GM20431 (cell line): ENCODE results near the gene STH.

Experiments used
- in situ Hi-C: fragments of 300-500 bp; cut with MseI, MboI; formaldehyde crosslinking; loops from one replicate; pipeline ENCODE4 v1.15.0; 2020; ENCODE audit warnings: low sequenced_read_pairs; ENCODE audit not compliant: unreplicated experiment

STH gene

DNA sequence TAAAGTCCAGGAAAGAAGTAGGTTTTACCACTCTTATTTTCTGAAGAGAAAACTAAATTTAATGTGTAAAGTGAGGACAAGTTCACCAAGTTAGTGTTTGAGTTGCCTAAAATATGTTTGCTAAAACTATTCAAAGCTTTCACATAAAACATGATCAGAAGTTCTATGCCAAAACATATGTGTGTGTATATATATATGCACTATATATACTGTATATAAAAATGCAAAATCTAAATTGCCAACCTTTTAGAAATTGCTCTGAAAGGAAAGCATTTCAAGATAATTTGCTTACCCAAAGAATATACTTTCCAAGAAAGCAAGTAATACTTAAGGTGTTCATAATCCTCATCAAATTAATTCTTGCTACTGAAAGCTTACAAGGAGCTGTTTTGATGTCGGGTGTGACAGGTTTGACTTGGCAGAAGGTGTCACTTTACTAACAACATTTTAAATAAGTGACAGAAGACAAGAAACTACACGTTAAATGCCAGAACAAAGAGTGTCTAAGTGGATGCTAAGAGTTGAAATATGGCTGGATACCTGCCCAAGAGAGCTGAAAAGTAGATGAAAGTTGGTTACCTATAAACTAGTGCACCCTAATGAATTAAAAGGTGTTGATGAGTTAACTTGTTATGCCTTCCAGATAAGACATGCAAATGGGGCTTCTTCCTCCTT is 32.3 kb upstream of the STH start:
- in situ Hi-C loops = no loop called here

DNA sequence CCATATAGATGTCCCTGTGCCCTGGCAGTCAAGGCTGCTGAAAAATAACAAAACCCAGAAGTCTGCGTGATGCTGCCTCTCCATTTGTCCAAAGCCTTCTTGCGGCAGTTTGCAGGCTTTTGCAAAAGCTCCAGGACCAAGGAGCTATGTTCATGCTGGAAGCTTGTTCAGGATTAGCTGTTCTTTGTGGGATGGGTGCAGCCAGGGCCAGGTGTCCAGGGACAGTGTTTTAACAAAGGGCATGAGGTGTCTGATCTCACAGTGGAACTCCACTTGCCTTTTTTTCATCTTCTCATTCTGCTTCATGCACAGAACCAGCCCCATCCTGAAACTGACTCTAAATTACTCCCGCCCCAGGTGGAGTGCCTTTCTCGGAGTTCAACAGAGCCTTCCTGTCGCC is 31.7 kb upstream of the STH start:
- in situ Hi-C loops = no loop called here

GRCh38 chr17:45968732-45969131 is 30.3 kb upstream of the STH start:
- in situ Hi-C loops = no loop called here

GRCh38 chr17:45969726-45970125 is 29.3 kb upstream of the STH start:
- in situ Hi-C loops = no loop called here

GRCh38 chr17:45970659-45971058 is 28.4 kb upstream of the STH start:
- in situ Hi-C loops = no loop called here

DNA sequence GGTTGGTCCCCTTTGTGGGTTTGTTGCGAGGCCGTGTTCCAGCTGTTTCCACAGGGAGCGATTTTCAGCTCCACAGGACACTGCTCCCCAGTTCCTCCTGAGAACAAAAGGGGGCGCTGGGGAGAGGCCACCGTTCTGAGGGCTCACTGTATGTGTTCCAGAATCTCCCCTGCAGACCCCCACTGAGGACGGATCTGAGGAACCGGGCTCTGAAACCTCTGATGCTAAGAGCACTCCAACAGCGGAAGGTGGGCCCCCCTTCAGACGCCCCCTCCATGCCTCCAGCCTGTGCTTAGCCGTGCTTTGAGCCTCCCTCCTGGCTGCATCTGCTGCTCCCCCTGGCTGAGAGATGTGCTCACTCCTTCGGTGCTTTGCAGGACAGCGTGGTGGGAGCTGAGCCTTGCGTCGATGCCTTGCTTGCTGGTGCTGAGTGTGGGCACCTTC is 27.3 kb upstream of the STH start:
- in situ Hi-C loops = no loop called here

DNA sequence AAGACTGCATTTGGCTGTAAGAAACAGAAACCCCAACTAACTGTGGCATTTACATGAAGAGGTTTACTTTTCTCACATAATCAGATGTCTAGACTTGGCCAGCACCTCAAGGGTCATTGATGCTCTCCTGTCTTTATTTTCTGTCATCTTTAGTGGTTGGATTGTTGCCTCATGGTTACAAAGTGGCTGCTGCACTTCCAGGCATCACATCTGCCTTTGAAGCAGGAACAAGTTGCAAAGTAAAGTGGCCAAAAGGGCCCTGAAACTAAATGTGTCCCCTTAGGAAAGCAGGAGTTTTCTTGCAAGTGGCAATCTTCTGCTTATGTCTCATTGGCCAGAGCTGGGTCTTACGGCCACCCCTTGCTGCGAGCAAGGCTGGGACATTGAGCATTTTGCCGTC is 26.5 kb upstream of the STH start:
- in situ Hi-C loops = no loop called here

DNA sequence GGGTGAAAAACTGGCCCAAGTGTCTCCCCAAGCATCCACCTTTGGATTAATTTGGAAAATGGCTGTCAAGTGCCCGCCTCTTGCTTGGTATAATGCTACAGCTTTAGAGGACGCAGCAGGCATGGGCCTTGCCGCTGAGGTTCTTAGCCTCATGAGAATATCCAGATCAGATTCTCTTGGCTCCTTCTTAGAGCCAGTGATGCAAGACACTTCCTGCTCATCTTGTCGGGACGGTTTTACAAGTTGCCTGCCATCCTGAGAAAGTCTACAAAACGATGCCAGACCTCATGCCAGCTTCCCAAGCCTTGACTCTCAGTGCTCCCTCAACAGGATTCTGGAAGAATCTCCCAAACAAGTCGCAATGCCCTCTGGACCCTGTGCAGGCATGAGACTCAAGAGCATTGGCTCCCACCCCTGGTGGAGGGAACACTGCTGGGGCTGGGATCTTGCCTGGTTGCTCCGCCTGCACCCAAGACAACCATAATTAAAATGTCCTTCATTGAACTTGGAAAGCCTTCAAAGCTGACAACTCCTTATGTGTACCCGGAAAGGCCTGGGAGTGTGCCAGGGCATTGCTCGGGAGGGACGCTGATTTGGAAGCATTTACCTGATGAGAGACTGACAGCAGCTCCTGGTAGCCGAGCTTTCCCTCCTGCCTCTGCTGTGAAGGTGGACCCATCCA is 25.8 kb upstream of the STH start:
- in situ Hi-C loops = no loop called here

- in situ Hi-C loops = no loop called here
Measured at GRCh38 chr17:45973946-45974859, 24.8 kb upstream of the STH start.

DNA sequence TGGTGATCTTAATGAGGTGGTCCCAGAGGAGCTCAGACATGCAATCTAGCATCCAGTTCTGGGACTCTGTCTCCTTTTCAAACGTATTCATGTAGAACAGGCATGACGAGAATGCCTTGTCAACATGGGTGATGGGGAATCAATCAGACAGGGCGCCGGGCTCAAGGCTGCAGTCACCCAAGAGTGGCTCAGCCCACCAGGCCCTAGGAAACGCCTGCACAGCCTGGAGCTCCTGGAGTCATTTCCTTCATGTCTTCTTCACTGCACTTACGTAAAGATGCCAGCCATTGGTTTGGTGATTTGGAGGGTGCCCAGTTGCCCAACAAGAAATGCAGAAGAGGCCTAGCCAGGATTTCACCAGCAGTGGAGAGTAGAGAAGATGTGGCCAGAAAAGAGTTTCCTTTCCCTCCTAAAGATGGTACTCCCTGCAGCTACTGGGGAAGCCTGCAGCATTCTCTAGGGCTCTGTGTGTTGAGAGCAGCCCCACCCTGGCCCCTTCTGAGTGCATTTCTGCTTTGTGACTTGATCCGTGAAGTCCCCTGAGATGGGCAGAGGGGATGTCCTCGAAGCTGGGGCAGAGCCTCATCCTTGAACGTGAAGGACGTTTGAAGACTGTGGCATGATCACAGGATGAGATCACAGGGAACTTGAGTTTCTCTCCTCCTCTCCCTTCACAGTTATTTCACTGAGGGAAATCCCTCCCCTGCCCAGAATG is 24.0 kb upstream of the STH start:
- in situ Hi-C loops = no loop called here

- in situ Hi-C loops = no loop called here
Measured at GRCh38 chr17:45975640-45976295, 23.3 kb upstream of the STH start.

- in situ Hi-C loops = no loop called here
Measured at GRCh38 chr17:45976391-45976754, 22.7 kb upstream of the STH start.

GRCh38 chr17:45976755-45977505 is 22.1 kb upstream of the STH start:
- in situ Hi-C loops = no loop called here

GRCh38 chr17:45977506-45977824 is 21.6 kb upstream of the STH start:
- in situ Hi-C loops = no loop called here

GRCh38 chr17:45977976-45978626 is 20.9 kb upstream of the STH start:
- in situ Hi-C loops = no loop called here

- in situ Hi-C loops = no loop called here
Measured at GRCh38 chr17:45979137-45979536, 19.9 kb upstream of the STH start.

- in situ Hi-C loops = no loop called here
Measured at GRCh38 chr17:45980855-45981254, 18.2 kb upstream of the STH start.

DNA sequence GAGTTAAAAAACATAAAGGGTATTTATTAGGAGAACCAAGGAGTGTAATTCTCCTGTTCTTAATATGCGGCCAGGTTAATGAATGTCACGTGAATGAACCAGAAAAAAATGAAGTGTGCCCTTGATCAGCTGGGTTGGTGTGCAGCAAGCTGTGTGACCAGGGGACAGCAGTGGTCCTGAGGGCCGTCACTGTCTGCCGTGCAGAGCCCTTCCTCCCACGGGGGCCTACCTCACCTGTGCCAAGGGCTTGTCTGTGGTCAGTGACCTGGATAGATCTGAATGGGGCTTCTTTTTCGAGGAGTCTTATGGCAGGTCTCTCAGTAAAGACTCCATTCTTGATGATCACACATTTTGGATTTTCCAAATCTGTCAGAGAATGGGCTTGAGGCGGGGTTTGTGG is 17.7 kb upstream of the STH start:
- in situ Hi-C loops = no loop called here
